Lower leg skin (tissue), 4 donors: Measurements from ENCODE around the gene GPC1. TPM values are rescaled to one million over a fixed set of nuclear protein-coding genes. Genes with fewer than 3 reads are reported as not detected.
A peak's percentile ranks its signal among the peaks of the same experiment; 100 is the strongest.

Experiments
- DNase-seq, 2 donors: peaks; one replicate each; pipeline ENCODE4 v3.0.0-alpha.2; 2019; ENCODE audit warnings: low spot score in 2 of 2
- H3K4me3 ChIP-seq: fragments of 200-600 bp; sonication (generic); 2 replicates; pipeline ENCODE4 v1.5.1; 2017; ENCODE audit warnings: mild to moderate bottlenecking, low read depth; ENCODE audit not compliant: poor library complexity, severe bottlenecking
- CTCF ChIP-seq, 3 donors: fragments of 450-650 bp; IDR thresholded peaks; one replicate each; pipeline ENCODE4 v1.5.1; 2016; ENCODE audit warnings: antibody characterized with exemption in 3 of 3, mild to moderate bottlenecking in 3 of 3, moderate library complexity in 2 of 3
- POLR2A ChIP-seq, 2 donors: fragments of 450-650 bp; IDR thresholded peaks; one replicate each; pipeline ENCODE4 v1.6.1; 2016 to 2017; ENCODE audit warnings: antibody characterized with exemption in 2 of 2, mild to moderate bottlenecking in 1 of 2, moderate library complexity in 1 of 2
- WGBS, 2 donors: methylation state at CpG; one replicate each; pipeline ENCODE4 v1.1.5; 2018; 5-methylcytosine and 5-hydroxymethylcytosine counted together
- intact Hi-C: fragments of 100-400 bp; cut with DNase I; formaldehyde crosslinking; loops from one replicate; pipeline ENCODE4 v1.15.0; 2023; ENCODE audit warnings: low total_unique reads
- total RNA-seq, 4 donors: library from RNA; depleted of rRNA; stranded (reverse); fragments of >200 nt; gene quantifications; one replicate each; pipeline ENCODE4 v1.1.0, GENCODE V29; 2016

The GPC1 gene
- total RNA-seq, 4 donors from 2014 or later = 87.6 to 145 (median 114) TPM

GRCh38 chr2:240456447-240457222 lies 21.2 kb downstream of the GPC1 start:
- TF ChIP-seq CTCF (IDR thresholded peaks at IDR 0.05) = no peak
- WGBS, 2 donors = 51 to 57% methylated on average over 12 to 13 of the region's 17 CpGs
- H3K4me3 ChIP-seq = no peak overlapping the region
- intact Hi-C loops = no loop called here
- DNase-seq = no peak

DNA sequence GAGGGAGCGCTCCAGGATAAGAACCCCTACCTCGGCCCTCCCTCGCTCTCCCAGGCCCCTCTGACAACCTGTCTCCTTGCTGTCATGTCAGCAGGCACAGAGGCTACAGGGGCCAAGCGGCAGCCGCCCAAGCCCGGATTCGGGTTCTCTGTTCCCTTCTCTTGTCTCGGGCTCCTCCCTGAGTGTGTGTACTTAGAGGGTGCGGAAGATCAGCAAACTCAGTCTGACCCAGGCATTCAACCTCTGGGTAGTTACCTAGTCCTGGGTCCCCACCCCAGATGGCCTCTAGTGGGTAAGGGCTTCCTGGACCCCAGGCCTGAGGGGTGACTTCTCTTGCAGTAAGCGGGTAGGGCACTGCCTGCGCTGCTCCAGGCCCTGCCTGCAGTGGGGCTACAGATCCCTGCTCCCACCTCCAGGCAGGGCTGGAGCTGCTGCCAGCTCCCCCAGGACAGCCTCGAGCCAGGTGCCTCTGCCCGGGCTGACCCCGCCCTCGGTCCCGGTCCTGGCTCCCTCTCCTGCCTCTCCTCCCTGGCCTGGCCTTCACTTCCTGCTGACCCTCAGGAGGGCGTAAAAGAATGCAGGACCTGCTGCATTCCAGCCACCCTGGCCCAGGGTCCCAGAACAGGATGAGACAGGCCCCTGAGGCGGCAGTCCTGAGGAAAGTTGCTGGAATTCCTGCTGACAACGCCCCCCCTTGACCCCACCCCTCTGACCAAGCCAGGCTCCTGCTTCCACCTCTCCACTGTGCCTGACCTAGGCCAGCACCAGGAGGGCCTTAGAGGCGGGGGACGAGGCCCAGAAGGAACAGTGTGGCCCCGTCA lies 22.0 kb downstream of the GPC1 start:
- TF ChIP-seq CTCF (IDR thresholded peaks at IDR 0.05) (no peak), POLR2A (IDR thresholded peaks at IDR 0.05) (no peak)
- intact Hi-C loops = no loop called here
- WGBS, 2 donors = 60 to 62% methylated on average over 20 to 22 of the region's 22 CpGs
- DNase-seq = no peak
- H3K4me3 ChIP-seq = no peak overlapping the region

DNA sequence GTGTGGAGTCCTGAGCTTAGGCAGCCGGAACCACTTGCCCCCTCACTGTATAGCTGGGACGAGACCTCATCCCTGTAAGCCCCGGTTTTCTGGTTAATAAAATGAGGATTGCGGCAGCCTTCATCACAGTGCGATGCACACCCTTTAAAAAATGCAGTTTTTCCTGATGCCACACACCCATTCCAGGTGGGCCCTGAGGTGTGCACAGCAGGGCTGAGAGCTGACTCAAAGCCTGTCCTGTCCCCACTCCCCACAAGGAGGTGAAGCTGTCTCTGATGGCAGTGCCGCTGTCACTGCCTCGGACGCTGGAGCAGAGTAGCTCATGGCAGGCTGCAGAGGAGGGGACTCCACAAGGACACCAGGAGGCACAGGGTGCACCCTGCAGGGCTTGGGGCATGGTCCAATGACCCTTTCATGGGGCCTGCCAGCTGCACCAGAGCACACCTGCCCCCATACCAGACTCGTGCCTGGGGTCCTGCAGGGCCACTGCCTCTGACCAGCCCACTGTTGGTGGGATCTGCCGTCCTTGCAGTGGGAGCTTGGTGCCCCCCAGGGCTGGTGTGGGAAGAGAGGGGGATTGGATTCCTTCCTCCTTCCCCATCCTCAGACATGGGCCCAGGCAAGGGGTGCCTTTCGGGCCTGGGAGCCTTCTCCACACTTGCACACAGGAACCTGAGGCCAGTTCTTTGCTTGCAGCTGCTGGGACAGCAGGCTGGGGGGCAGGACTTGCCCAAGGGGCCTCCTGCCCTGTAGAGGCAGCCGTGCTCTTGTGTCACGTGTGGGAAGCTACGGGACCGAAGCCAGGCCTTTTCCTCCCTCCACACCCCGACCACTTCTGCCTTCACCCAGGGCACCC lies 22.8 kb downstream of the GPC1 start:
- no peak for DNase-seq
- WGBS, 2 donors = 70 to 76% methylated on average over 12 to 13 of the region's 16 CpGs
- intact Hi-C loops = no loop called here
- H3K4me3 ChIP-seq = no peak overlapping the region
- no peak for TF ChIP-seq POLR2A (IDR thresholded peaks at IDR 0.05)
- TF ChIP-seq CTCF (IDR thresholded peaks at IDR 0.05) = no peak

GRCh38 chr2:240458900-240459391 lies 23.5 kb downstream of the GPC1 start:
- TF ChIP-seq CTCF (IDR thresholded peaks at IDR 0.05) (no peak), POLR2A (IDR thresholded peaks at IDR 0.05) (no peak)
- intact Hi-C loops = no loop called here
- no peak overlapping the region for H3K4me3 ChIP-seq
- DNase-seq = peak in 1 of 2 donors; percentile 83
- 83 to 89% methylated on average over 7 to 16 of the region's 18 CpGs for WGBS, 2 donors

GRCh38 chr2:240459401-240460252 lies 24.2 kb downstream of the GPC1 start:
- intact Hi-C loops = no loop called here
- H3K4me3 ChIP-seq = no peak overlapping the region
- DNase-seq = peak in 1 of 2 donors; percentile 80
- TF ChIP-seq CTCF (IDR thresholded peaks at IDR 0.05) (no peak), POLR2A (IDR thresholded peaks at IDR 0.05) (no peak)
- WGBS, 2 donors = 69 to 71% methylated on average over 13 to 20 of the region's 23 CpGs
